HCT116 (cell line): ENCODE results near the gene SLC26A5.

ENCODE experiments used
- EGR1 ChIP-seq: IDR thresholded peaks from 2 replicates; pipeline ENCODE4 v1.6.1; 2012; ENCODE audit warnings: low read depth
- EZH2 ChIP-seq: fragments of 200-600 bp; sonication (generic); IDR thresholded peaks from 2 replicates; pipeline ENCODE4 v1.6.1; 2017; ENCODE audit warnings: antibody characterized with exemption, mixed run types
- POLR2A ChIP-seq: IDR thresholded peaks from 2 replicates; pipeline ENCODE4 v1.7.0; 2011; ENCODE audit warnings: borderline replicate concordance; ENCODE audit not compliant: insufficient read depth, insufficient read length; ENCODE audit errors: extremely low read depth
- POLR2AphosphoS5 ChIP-seq: IDR thresholded peaks from 2 replicates; pipeline ENCODE4 v1.6.1; 2011; ENCODE audit warnings: mild to moderate bottlenecking, low read depth, low read length, moderate library complexity
- TCF7L2 ChIP-seq: IDR thresholded peaks from 2 replicates; pipeline ENCODE4 v1.7.0; 2011; ENCODE audit warnings: borderline replicate concordance, inconsistent platforms; ENCODE audit not compliant: insufficient read depth, insufficient read length; ENCODE audit errors: extremely low read depth
- YY1 ChIP-seq: IDR thresholded peaks from 2 replicates; pipeline ENCODE4 v1.6.1; 2011; ENCODE audit warnings: low read length, low read depth, moderate library complexity, mild to moderate bottlenecking; ENCODE audit not compliant: insufficient replicate concordance; ENCODE audit errors: extremely low read depth
- ZFX ChIP-seq: fragments of 450-650 bp; IDR thresholded peaks from 2 replicates; pipeline ENCODE4 v1.6.1; 2017
- ZNF274 ChIP-seq: fragments of 200-500 bp; sonication (Bioruptor generic); IDR thresholded peaks from 2 replicates; pipeline ENCODE4 v1.6.1; 2014; ENCODE audit warnings: mild to moderate bottlenecking, low read depth, low read length, inconsistent platforms
- TF ChIP-seq, protein P1 (sequence below): IDR thresholded peaks from 2 replicates; pipeline ENCODE4 v1.6.1; 2012; ENCODE audit warnings: low read depth
- TF ChIP-seq, protein P2 (sequence below), 3 experiments: fragments of 200-600 bp in 1 of 3; sonication (generic) in 1 of 3; IDR thresholded peaks in 2 of 3; conservative IDR thresholded peaks in 1 of 3; 2 replicates each; pipeline ENCODE4 v1.5.1; 2012 to 2017; ENCODE audit warnings: low read depth in 2 of 3, low read length in 2 of 3, antibody characterized with exemption in 1 of 3, borderline replicate concordance in 1 of 3, control low read depth in 1 of 3, mild to moderate bottlenecking in 1 of 3, mixed read lengths in 1 of 3, mixed run types in 1 of 3, moderate library complexity in 1 of 3; ENCODE audit not compliant: insufficient read depth in 1 of 3
- TF ChIP-seq, protein P3 (sequence below): IDR thresholded peaks from 2 replicates; pipeline ENCODE4 v1.6.1; 2012
- TF ChIP-seq, protein P4 (sequence below): IDR thresholded peaks from 2 replicates; pipeline ENCODE4 v1.6.1; 2012
- TF ChIP-seq, protein P5 (sequence below): IDR thresholded peaks from 2 replicates; pipeline ENCODE4 v1.6.1; 2011; ENCODE audit warnings: mild to moderate bottlenecking, low read length, moderate library complexity; ENCODE audit not compliant: insufficient replicate concordance; ENCODE audit errors: extremely low read depth

DNA sequence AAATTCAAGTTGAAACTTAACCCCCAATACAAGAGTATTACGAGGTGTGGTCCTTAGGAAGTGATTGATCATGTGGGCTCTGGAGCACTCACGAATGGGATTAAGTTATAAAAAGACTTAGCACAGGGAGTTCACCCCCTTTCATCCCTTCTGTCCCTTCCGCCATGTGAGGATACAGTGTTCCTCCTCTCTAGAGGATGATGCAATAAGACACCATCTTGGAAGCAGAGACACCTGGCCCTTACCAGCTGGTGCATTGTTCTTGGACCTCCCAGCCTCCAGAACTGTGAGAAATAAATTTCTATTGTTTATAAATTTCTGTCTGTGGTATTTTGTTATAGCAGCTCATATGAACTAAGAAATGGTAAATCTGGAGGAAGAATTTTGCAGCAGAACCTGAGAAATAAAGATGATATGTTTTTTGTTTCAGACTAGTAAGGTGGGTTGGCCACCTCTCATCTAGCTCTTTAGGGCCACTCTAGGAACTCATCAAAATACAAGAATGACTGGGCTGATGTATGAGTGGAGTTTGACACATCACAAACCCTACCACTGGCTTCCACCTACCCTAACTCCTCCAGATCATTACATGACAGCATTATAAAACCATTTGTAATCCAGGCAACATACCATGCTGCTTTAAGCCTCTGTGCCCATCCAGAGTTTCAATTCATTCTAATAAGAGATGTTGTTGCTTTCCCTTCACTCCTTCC, 22.4 kb downstream of the SLC26A5 start:
- TF ChIP-seq, protein P1, sequence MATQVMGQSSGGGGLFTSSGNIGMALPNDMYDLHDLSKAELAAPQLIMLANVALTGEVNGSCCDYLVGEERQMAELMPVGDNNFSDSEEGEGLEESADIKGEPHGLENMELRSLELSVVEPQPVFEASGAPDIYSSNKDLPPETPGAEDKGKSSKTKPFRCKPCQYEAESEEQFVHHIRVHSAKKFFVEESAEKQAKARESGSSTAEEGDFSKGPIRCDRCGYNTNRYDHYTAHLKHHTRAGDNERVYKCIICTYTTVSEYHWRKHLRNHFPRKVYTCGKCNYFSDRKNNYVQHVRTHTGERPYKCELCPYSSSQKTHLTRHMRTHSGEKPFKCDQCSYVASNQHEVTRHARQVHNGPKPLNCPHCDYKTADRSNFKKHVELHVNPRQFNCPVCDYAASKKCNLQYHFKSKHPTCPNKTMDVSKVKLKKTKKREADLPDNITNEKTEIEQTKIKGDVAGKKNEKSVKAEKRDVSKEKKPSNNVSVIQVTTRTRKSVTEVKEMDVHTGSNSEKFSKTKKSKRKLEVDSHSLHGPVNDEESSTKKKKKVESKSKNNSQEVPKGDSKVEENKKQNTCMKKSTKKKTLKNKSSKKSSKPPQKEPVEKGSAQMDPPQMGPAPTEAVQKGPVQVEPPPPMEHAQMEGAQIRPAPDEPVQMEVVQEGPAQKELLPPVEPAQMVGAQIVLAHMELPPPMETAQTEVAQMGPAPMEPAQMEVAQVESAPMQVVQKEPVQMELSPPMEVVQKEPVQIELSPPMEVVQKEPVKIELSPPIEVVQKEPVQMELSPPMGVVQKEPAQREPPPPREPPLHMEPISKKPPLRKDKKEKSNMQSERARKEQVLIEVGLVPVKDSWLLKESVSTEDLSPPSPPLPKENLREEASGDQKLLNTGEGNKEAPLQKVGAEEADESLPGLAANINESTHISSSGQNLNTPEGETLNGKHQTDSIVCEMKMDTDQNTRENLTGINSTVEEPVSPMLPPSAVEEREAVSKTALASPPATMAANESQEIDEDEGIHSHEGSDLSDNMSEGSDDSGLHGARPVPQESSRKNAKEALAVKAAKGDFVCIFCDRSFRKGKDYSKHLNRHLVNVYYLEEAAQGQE = no peak
- no peak for TF ChIP-seq POLR2A
- TF ChIP-seq EZH2 = no peak
- TF ChIP-seq, protein P2, sequence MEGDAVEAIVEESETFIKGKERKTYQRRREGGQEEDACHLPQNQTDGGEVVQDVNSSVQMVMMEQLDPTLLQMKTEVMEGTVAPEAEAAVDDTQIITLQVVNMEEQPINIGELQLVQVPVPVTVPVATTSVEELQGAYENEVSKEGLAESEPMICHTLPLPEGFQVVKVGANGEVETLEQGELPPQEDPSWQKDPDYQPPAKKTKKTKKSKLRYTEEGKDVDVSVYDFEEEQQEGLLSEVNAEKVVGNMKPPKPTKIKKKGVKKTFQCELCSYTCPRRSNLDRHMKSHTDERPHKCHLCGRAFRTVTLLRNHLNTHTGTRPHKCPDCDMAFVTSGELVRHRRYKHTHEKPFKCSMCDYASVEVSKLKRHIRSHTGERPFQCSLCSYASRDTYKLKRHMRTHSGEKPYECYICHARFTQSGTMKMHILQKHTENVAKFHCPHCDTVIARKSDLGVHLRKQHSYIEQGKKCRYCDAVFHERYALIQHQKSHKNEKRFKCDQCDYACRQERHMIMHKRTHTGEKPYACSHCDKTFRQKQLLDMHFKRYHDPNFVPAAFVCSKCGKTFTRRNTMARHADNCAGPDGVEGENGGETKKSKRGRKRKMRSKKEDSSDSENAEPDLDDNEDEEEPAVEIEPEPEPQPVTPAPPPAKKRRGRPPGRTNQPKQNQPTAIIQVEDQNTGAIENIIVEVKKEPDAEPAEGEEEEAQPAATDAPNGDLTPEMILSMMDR (IDR thresholded peaks at IDR 0.05 in 2 of 3, conservative IDR thresholded peaks at IDR 0.05 in 1 of 3; ENCODE audit: borderline replicate concordance in 1 of 3, insufficient read depth in 1 of 3, low read depth in 2 of 3, low read length in 2 of 3) = no peak
- TF ChIP-seq POLR2AphosphoS5 = no peak
- TF ChIP-seq, protein P3, sequence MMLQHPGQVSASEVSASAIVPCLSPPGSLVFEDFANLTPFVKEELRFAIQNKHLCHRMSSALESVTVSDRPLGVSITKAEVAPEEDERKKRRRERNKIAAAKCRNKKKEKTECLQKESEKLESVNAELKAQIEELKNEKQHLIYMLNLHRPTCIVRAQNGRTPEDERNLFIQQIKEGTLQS = no peak
- TF ChIP-seq EGR1 = no peak
- no peak for TF ChIP-seq TCF7L2
- no peak for TF ChIP-seq ZFX
- TF ChIP-seq YY1 = no peak
- TF ChIP-seq, protein P4, sequence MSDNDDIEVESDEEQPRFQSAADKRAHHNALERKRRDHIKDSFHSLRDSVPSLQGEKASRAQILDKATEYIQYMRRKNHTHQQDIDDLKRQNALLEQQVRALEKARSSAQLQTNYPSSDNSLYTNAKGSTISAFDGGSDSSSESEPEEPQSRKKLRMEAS = no peak
- no peak for TF ChIP-seq ZNF274
- TF ChIP-seq, protein P5, sequence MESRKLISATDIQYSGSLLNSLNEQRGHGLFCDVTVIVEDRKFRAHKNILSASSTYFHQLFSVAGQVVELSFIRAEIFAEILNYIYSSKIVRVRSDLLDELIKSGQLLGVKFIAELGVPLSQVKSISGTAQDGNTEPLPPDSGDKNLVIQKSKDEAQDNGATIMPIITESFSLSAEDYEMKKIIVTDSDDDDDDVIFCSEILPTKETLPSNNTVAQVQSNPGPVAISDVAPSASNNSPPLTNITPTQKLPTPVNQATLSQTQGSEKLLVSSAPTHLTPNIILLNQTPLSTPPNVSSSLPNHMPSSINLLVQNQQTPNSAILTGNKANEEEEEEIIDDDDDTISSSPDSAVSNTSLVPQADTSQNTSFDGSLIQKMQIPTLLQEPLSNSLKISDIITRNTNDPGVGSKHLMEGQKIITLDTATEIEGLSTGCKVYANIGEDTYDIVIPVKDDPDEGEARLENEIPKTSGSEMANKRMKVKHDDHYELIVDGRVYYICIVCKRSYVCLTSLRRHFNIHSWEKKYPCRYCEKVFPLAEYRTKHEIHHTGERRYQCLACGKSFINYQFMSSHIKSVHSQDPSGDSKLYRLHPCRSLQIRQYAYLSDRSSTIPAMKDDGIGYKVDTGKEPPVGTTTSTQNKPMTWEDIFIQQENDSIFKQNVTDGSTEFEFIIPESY = no peak
